Stomach (tissue), 9 donors: ENCODE measurements around the gene LMX1A. TPM values are rescaled to one million over a fixed set of nuclear protein-coding genes. Genes with fewer than 3 reads are reported as not detected.

ENCODE experiments used
- DNase-seq, 2 donors: peaks; one replicate each; pipeline versions ENCODE4 v3.0.0 to v3.0.0-alpha.2; 2013 to 2019
- H3K27ac ChIP-seq, 5 donors: fragments of 200-600 bp in 4 of 5; sonication (generic) in 4 of 5; one replicate each; pipeline ENCODE4 v1.5.1; 2013 to 2019; ENCODE audit warnings: mild to moderate bottlenecking in 1 of 5, moderate library complexity in 1 of 5
- H3K27me3 ChIP-seq, 3 donors: fragments of 200-600 bp; sonication (generic); one replicate each; pipeline ENCODE4 v1.5.1; 2017 to 2019; ENCODE audit warnings: mixed run types in 1 of 3
- H3K36me3 ChIP-seq, 4 donors: fragments of 200-600 bp; sonication (generic); 1 replicate in 3 of 4; 2 replicates in 1 of 4; pipeline ENCODE4 v1.5.1; 2016 to 2019
- H3K4me1 ChIP-seq, 4 donors: fragments of 200-600 bp; sonication (generic); one replicate each; pipeline ENCODE4 v1.5.1; 2016 to 2019
- H3K4me3 ChIP-seq, 4 donors: fragments of 200-600 bp; sonication (generic) in 3 of 4; one replicate each; pipeline ENCODE4 v1.5.1; 2016 to 2019; ENCODE audit warnings: mild to moderate bottlenecking in 1 of 4
- H3K9me3 ChIP-seq, 4 donors: fragments of 200-600 bp; sonication (generic); one replicate each; pipeline ENCODE4 v1.5.1; 2016 to 2019
- EP300 ChIP-seq: sonication (generic); formaldehyde crosslinking; IDR thresholded peaks from one replicate; pipeline ENCODE4 v1.6.1; 2017; ENCODE audit warnings: antibody characterized with exemption
- POLR2A ChIP-seq, 4 donors: fragments of 450-650 bp; IDR thresholded peaks; one replicate each; pipeline ENCODE4 v1.6.1; 2016; ENCODE audit warnings: antibody characterized with exemption in 4 of 4, control low read depth in 2 of 4, mild to moderate bottlenecking in 1 of 4, moderate library complexity in 1 of 4
- POLR2AphosphoS5 ChIP-seq, 3 donors: sonication (generic); formaldehyde crosslinking; IDR thresholded peaks; one replicate each; pipeline ENCODE4 v1.6.1; 2016; ENCODE audit warnings: antibody characterized with exemption in 3 of 3
- WGBS, 5 donors: extraction: QIAGEN DNeasy Blood & Tissue Kit in 3 of 5; methylation state at CpG; one replicate each; pipeline versions ENCODE4 v1.1.5 to v1.1.7; 2013 to 2018; 5-methylcytosine and 5-hydroxymethylcytosine counted together
- intact Hi-C: fragments of 100-400 bp; cut with DNase I; formaldehyde crosslinking; loops from one replicate; pipeline ENCODE4 v1.15.1; 2023; ENCODE audit warnings: low total_unique reads
- polyA plus RNA-seq, 3 donors: library from polyadenylated mRNA; stranded (reverse); fragments of 200-250 nt; gene quantifications; one replicate each; pipeline ENCODE4 v1.2.3, GENCODE V29; 2013
- total RNA-seq, 5 donors: library from RNA; depleted of rRNA; stranded (reverse); fragments of >200 nt; gene quantifications; one replicate each; pipeline versions ENCODE4 v1.1.0 to v1.2.3, GENCODE V29; 2014 to 2016
- TF ChIP-seq, protein P1 (sequence below), 7 experiments: fragments of 450-650 bp in 4 of 7; fragments of 200-600 bp in 3 of 7; sonication (generic) in 3 of 7; IDR thresholded peaks; one replicate each; pipeline ENCODE4 v1.5.1; 2016 to 2019; ENCODE audit warnings: antibody characterized with exemption in 7 of 7, control low read depth in 2 of 7, mild to moderate bottlenecking in 1 of 7
- donor health status: healthy with polysubstance abuse.
- donor health status: Bipolar disorder and iron deficiency.
- donor health status: healthy.

Gene LMX1A
- total and polyA plus RNA-seq, 8 donors, result not detected

DNA sequence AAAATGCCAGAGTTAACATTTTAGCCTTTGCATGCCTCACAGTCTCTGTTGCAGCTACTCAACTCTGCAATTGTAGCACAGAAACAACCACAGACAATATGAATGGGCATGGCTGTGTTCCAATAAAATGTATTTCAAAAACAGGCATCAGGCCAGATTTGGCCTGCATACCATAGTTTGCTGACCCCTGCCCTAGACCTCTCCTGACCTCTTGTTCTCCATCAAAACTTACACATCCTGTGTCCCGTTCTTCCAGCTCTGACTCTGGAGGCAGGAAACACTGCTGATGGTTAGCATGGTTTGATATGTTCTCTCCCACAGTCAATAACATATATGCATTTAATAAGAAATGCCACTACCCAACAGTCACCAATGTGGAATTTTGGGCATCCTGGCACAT lies 138.6 kb downstream of the LMX1A start:
- WGBS, 5 donors, result 12 to 37% (median 16%) methylated on average over 1 of the region's 1 CpG
- peaks cover 0 to 9% (median 0%) of the 10 kb centered on the region in 3 donors for H3K27me3 ChIP-seq
- no peak for DNase-seq
- no peaks in the 10 kb centered on the region for H3K4me1 ChIP-seq
- no peaks in the 10 kb centered on the region for H3K36me3 ChIP-seq
- no peak overlapping the region for H3K27ac ChIP-seq
- no peak overlapping the region for H3K4me3 ChIP-seq
- no peaks in the 10 kb centered on the region for H3K9me3 ChIP-seq
- no peak for TF ChIP-seq POLR2AphosphoS5 (IDR thresholded peaks at IDR 0.05)
- TF ChIP-seq EP300, result no peak
- TF ChIP-seq, protein P1, sequence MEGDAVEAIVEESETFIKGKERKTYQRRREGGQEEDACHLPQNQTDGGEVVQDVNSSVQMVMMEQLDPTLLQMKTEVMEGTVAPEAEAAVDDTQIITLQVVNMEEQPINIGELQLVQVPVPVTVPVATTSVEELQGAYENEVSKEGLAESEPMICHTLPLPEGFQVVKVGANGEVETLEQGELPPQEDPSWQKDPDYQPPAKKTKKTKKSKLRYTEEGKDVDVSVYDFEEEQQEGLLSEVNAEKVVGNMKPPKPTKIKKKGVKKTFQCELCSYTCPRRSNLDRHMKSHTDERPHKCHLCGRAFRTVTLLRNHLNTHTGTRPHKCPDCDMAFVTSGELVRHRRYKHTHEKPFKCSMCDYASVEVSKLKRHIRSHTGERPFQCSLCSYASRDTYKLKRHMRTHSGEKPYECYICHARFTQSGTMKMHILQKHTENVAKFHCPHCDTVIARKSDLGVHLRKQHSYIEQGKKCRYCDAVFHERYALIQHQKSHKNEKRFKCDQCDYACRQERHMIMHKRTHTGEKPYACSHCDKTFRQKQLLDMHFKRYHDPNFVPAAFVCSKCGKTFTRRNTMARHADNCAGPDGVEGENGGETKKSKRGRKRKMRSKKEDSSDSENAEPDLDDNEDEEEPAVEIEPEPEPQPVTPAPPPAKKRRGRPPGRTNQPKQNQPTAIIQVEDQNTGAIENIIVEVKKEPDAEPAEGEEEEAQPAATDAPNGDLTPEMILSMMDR (IDR thresholded peaks at IDR 0.05), result no peak
- TF ChIP-seq POLR2A (IDR thresholded peaks at IDR 0.05), result no peak
- intact Hi-C loops, result no loop called here

DNA sequence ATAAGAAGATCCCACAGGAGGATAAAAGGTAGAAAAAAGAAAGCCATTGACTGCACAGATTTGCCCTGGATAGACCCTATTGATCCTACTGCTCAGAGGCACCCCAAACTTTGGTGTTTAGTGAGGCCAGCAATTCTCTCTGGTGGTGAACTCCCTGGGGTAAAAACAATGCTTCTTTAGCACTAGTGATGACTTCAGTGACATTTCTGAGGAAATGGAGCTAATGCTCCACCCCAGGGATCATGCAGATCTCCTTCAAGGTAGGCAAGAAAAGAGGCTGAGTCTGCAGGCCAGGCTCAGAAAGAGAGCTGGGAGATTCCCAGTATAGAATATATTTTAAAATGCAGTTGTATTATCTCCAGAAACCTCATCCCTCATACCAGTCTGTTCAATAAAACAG lies 140.3 kb downstream of the LMX1A start:
- Histone ChIP-seq H3K27me3 (peaks cover 0 to 9% (median 0%) of the 10 kb centered on the region in 3 donors), H3K4me1 (no peaks in the 10 kb centered on the region), H3K36me3 (no peaks in the 10 kb centered on the region), H3K9me3 (no peaks in the 10 kb centered on the region), H3K4me3 (no peak overlapping the region), H3K27ac (no peak overlapping the region)
- intact Hi-C loops, result no loop called here
- no peak for TF ChIP-seq POLR2A (IDR thresholded peaks at IDR 0.05)
- TF ChIP-seq, protein P1 (IDR thresholded peaks at IDR 0.05), result no peak
- no peak for TF ChIP-seq EP300
- TF ChIP-seq POLR2AphosphoS5 (IDR thresholded peaks at IDR 0.05), result no peak
- no peak for DNase-seq

DNA sequence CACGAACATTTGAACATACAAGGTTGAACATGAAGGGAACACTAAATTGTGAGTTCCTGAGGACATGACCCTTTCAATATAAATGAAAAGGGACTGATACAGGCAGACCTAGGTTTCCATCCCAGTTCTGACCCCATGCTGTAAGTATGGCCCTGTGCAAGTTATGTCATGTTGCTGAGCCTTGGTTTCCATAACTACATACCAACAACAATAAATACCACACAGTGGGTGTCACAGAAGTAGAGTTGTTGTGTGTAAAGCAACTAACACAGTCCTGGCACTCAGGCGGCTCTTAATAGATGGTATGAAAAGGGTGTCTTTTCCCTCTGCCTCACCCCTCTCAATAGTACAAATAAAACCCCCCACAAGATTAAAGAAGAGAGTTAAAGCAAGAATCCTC lies 140.8 kb downstream of the LMX1A start:
- no peaks in the 10 kb centered on the region for H3K36me3 ChIP-seq
- peaks cover 0 to 9% (median 0%) of the 10 kb centered on the region in 3 donors for H3K27me3 ChIP-seq
- no peak overlapping the region for H3K4me3 ChIP-seq
- TF ChIP-seq POLR2A (IDR thresholded peaks at IDR 0.05) (no peak), POLR2AphosphoS5 (IDR thresholded peaks at IDR 0.05) (no peak), EP300 (no peak)
- TF ChIP-seq, protein P1 (IDR thresholded peaks at IDR 0.05), result no peak
- DNase-seq, result no peak
- intact Hi-C loops, result no loop called here
- H3K27ac ChIP-seq, result no peak overlapping the region
- no peaks in the 10 kb centered on the region for H3K9me3 ChIP-seq
- 69 to 84% (median 77%) methylated on average over 2 of the region's 2 CpGs for WGBS, 5 donors
- H3K4me1 ChIP-seq, result no peaks in the 10 kb centered on the region

DNA sequence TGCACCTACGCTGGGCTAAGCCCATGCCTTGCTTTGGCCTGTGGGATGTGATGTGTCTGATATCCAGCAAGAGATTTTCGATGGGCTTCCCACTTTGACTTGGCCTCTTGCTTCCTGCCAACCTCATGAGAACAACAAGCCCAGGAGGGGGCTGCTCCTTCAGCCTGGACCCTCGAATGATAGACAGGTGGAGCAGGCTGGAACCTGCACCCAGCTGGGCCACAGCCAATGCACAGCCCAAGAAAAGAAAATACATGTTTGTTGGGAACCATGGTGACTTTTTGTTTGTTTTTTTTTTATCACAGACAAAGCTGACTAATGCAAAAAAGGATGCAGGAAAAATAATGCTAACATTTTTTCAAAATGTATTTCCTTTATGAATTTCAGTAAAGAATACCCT lies 144.3 kb downstream of the LMX1A start:
- Histone ChIP-seq H3K27me3 (peaks cover 0 to 4% (median 0%) of the 10 kb centered on the region in 3 donors), H3K36me3 (no peaks in the 10 kb centered on the region), H3K9me3 (no peaks in the 10 kb centered on the region), H3K4me3 (no peak overlapping the region), H3K27ac (no peak overlapping the region), H3K4me1 (no peaks in the 10 kb centered on the region)
- no peak for TF ChIP-seq EP300
- TF ChIP-seq, protein P1 (IDR thresholded peaks at IDR 0.05), result no peak
- no peak for TF ChIP-seq POLR2A (IDR thresholded peaks at IDR 0.05)
- no peak for TF ChIP-seq POLR2AphosphoS5 (IDR thresholded peaks at IDR 0.05)
- WGBS, 5 donors, result 55 to 72% (median 60%) methylated on average over 2 to 3 of the region's 3 CpGs
- DNase-seq, result no peak
- intact Hi-C loops, result no loop called here
